Gastroesophageal sphincter (tissue), 3 donors: Measurements from ENCODE around the gene MN1.

Experiments
- CTCF ChIP-seq, 4 experiments: fragments of 200-600 bp in 2 of 4; fragments of 450-650 bp in 2 of 4; sonication (generic) in 1 of 4; IDR thresholded peaks; one replicate each; pipeline ENCODE4 v1.5.1; 2017 to 2019; ENCODE audit warnings: antibody characterized with exemption in 4 of 4, mild to moderate bottlenecking in 2 of 4, moderate library complexity in 2 of 4
- POLR2A ChIP-seq, 2 donors: fragments of 450-650 bp; IDR thresholded peaks; one replicate each; pipeline ENCODE4 v1.6.1; 2017; ENCODE audit warnings: antibody characterized with exemption in 2 of 2, mild to moderate bottlenecking in 2 of 2, moderate library complexity in 1 of 2
- POLR2AphosphoS5 ChIP-seq: sonication (generic); formaldehyde crosslinking; IDR thresholded peaks from one replicate; pipeline ENCODE4 v1.6.1; 2017; ENCODE audit warnings: antibody characterized with exemption

- no peak for TF ChIP-seq CTCF (IDR thresholded peaks at IDR 0.05)
- no peak for TF ChIP-seq POLR2AphosphoS5
- TF ChIP-seq POLR2A (IDR thresholded peaks at IDR 0.05): no peak
Measured at GRCh38 chr22:27746918-27747317, 54.6 kb downstream of the MN1 start.
